ENCODE measurements around the gene FBLN7. TPM values are rescaled to one million over a fixed set of nuclear protein-coding genes. Genes with fewer than 3 reads are reported as not detected.
A peak's percentile ranks its signal among the peaks of the same experiment; 100 is the strongest.

FBLN7 gene
- total and polyA plus RNA-seq, 12 donors = 0.22 to 1.7 (median 0.66) TPM

- DNase-seq (no peak), ATAC-seq (no peak)
- H3K4me1 ChIP-seq = no peaks in the 10 kb centered on the region
- peaks cover 0 to 10% (median 0%) of the 10 kb centered on the region in 11 donors for H3K9me3 ChIP-seq
- no peak overlapping the region for H3K4me3 ChIP-seq
- intact Hi-C loops (cut with DNase I) = no loop called here
- H3K27ac ChIP-seq = no peak overlapping the region
- TF ChIP-seq CTCF (IDR thresholded peaks at IDR 0.05) = no peak
- H3K36me3 ChIP-seq = no peaks in the 10 kb centered on the region
- WGBS, 2 donors = 80 to 93% methylated on average over 3 of the region's 3 CpGs
- peaks cover 0 to 27% (median 5%) of the 10 kb centered on the region in 7 donors for H3K27me3 ChIP-seq
Measured at GRCh38 chr2:112175333-112175732, 37.1 kb downstream of the FBLN7 start.

GRCh38 chr2:112175958-112176573, 37.9 kb downstream of the FBLN7 start:
- Histone ChIP-seq H3K36me3 (no peaks in the 10 kb centered on the region), H3K27me3 (peaks cover 0 to 34% (median 13%) of the 10 kb centered on the region in 7 donors), H3K4me3 (no peak overlapping the region), H3K27ac (no peak overlapping the region), H3K9me3 (peaks cover 0 to 13% (median 0%) of the 10 kb centered on the region in 11 donors), H3K4me1 (no peaks in the 10 kb centered on the region)
- intact Hi-C loops (cut with DNase I) = no loop called here
- TF ChIP-seq CTCF (IDR thresholded peaks at IDR 0.05) = no peak
- no peak for DNase-seq
- no peak for ATAC-seq
- 97% methylated on average over 7 of the region's 7 CpGs for WGBS, 2 donors

GRCh38 chr2:112181571-112182290, 43.5 kb downstream of the FBLN7 start:
- intact Hi-C loops (cut with DNase I) = no loop called here
- ATAC-seq (peak in 3 of 8 donors; percentile 38 to 55 (median 45)), DNase-seq (no peak)

More at GRCh38 chr2:112181571-112182290, 43.5 kb downstream of the FBLN7 start:
- no peaks in the 10 kb centered on the region for H3K36me3 ChIP-seq
- H3K27ac ChIP-seq = peak overlapping the region in 1 of 10 donors; percentile 26
- peak overlapping the region in 1 of 10 donors; percentile 20 for H3K4me3 ChIP-seq
- peaks cover 0 to 45% (median 28%) of the 10 kb centered on the region in 7 donors for H3K27me3 ChIP-seq
- peaks cover 0 to 13% (median 0%) of the 10 kb centered on the region in 11 donors for H3K9me3 ChIP-seq
- no peaks in the 10 kb centered on the region for H3K4me1 ChIP-seq
- no peak for TF ChIP-seq CTCF (IDR thresholded peaks at IDR 0.05)
- WGBS, 2 donors = 20 to 25% methylated on average over 54 of the region's 54 CpGs
